ENCODE measurements around the gene DOC2A. TPM values are rescaled to one million over a fixed set of nuclear protein-coding genes. Genes with fewer than 3 reads are reported as not detected.

Gene DOC2A
- total and polyA plus RNA-seq, 2 donors (not counting 3 experiments of a cell fraction or from before 2014, with no cell fraction given), result 0.60 to 0.63 TPM

GRCh38 chr16:29975811-29976511 lies 34.9 kb downstream of the DOC2A start:
- no peaks in the 10 kb centered on the region for H4K20me1 ChIP-seq (replicated peaks; ENCODE audit: control insufficient read depth, extremely low read depth, insufficient read depth, low read length)
- peaks cover 65% of the 10 kb centered on the region for H3K79me2 ChIP-seq (ENCODE audit: control insufficient read depth, insufficient read depth, low read length)
- H3K4me1 ChIP-seq (ENCODE audit: control insufficient read depth, extremely low read depth, insufficient read depth, low read length), result peaks cover 47% of the 10 kb centered on the region
- peak; percentile 70 for DNase-seq (ENCODE audit: low read depth, low spot score)
- peak; percentile 38 for FAIRE-seq
- H3K36me3 ChIP-seq (ENCODE audit: control insufficient read depth in 2 of 2, extremely low read depth in 1 of 2, insufficient read depth in 2 of 2, low read length in 2 of 2), result peaks cover 26 to 33% of the 10 kb centered on the region in 2 experiments
- CTCF ChIA-PET, result interaction anchor here (1.1 to 2.8 kb wide), 10 partner anchors 14 to 275 kb away, joined by 3 to 14 read pairs (median 4); partner anchors contain the start of genes INO80E and TMEM219
- dilution Hi-C loops (cut with MboI; ENCODE audit: extremely low pct_ligation_motif_present, low sequenced_read_pairs) (no loop called here), intact Hi-C loops (cut with micrococcal nuclease) (loop anchor here (5.0 kb wide), 1 partner anchor 184 kb away; the partner anchor contains the start of gene KIF22)
- no peak for TF ChIP-seq JUN (IDR thresholded peaks at IDR 0.05; ENCODE audit: borderline replicate concordance, insufficient read depth, insufficient read length, low read depth)
- TF ChIP-seq POLR2AphosphoS5 (IDR thresholded peaks at IDR 0.05; ENCODE audit: insufficient read depth, low read depth, low read length), result no peak
- TF ChIP-seq MAX (IDR thresholded peaks at IDR 0.05; ENCODE audit: insufficient read depth, insufficient read length), result no peak
- no peak for TF ChIP-seq MYC (IDR thresholded peaks at IDR 0.05; ENCODE audit: low read depth, low read length)
- TF ChIP-seq FOS (IDR thresholded peaks at IDR 0.05; ENCODE audit: borderline replicate concordance, insufficient read depth, low read length), result no peak
- TF ChIP-seq POLR2A (IDR thresholded peaks at IDR 0.05; ENCODE audit: low read depth, low read length), result no peak
- no peak for TF ChIP-seq EZH2 (IDR thresholded peaks at IDR 0.05; ENCODE audit: borderline replicate concordance, low read depth, low read length, severe bottlenecking)
- H3K9ac ChIP-seq (replicated peaks; ENCODE audit: extremely low read depth, insufficient read depth, low read length), result peak overlapping the region; percentile 93
- no TSS peak for BruUV-seq (replicated peaks)
- no peaks in the 10 kb centered on the region for H3K9me1 ChIP-seq (replicated peaks; ENCODE audit: control insufficient read depth, extremely low read depth, insufficient read depth, low read length)
- H3K4me3 ChIP-seq (replicated peaks in 1 of 3; ENCODE audit: insufficient read depth in 1 of 3, low read depth in 1 of 3, low read length in 3 of 3), result peak overlapping the region; percentile 79 to 95 (median 94)
- H3K27me3 ChIP-seq (ENCODE audit: control insufficient read depth in 2 of 2, insufficient read depth in 2 of 2, low read length in 2 of 2), result no peaks in the 10 kb centered on the region
- H3K9me3 ChIP-seq (replicated peaks; ENCODE audit: control insufficient read depth, insufficient read depth, low read length), result no peaks in the 10 kb centered on the region
- no peak overlapping the region for H2AFZ ChIP-seq (ENCODE audit: low read depth, low read length)
- peak overlapping the region; percentile 98 for H3K4me2 ChIP-seq (ENCODE audit: insufficient read depth, low read length)
- H3K27ac ChIP-seq (ENCODE audit: insufficient read depth, low read depth, low read length), result peak overlapping the region; percentile 81
- POLR2A ChIA-PET, result interaction anchor here (0.5 kb wide), 1 partner anchor 1355 kb away, joined by 3 read pairs; no protein-coding TSS in a partner anchor

Data from endothelial cell of umbilical vein (primary cell).